ENCODE results near the gene SLC1A2. TPM values are rescaled to one million over a fixed set of nuclear protein-coding genes. Genes with fewer than 3 reads are reported as not detected.

SLC1A2 gene
- total and polyA plus RNA-seq, 2 of the 4 experiments (the other 2 are of a cell fraction), result 0.15 to 0.54 TPM

- peaks cover 16% of the 10 kb centered on the region for H3K9me1 ChIP-seq (ENCODE audit: insufficient read depth, low read length)
- H3K4ac ChIP-seq (ENCODE audit: low read depth, low read length), result no peak overlapping the region
- H2BK120ac ChIP-seq (ENCODE audit: low read depth, low read length), result no peak overlapping the region
- H3K79me1 ChIP-seq (ENCODE audit: low read depth in 1 of 2, low read length in 2 of 2), result peaks cover 17 to 82% of the 10 kb centered on the region in 2 experiments
- peaks cover 25% of the 10 kb centered on the region for H3K4me1 ChIP-seq (ENCODE audit: control insufficient read depth, insufficient read depth, low read length)
- H4K20me1 ChIP-seq (ENCODE audit: insufficient read depth, low read length), result no peaks in the 10 kb centered on the region
- H2AK9ac ChIP-seq (replicated peaks; ENCODE audit: low read depth, low read length, poor library complexity), result no peak overlapping the region
- H3K23ac ChIP-seq (ENCODE audit: low read depth, low read length), result no peak overlapping the region
- H3K27ac ChIP-seq (ENCODE audit: insufficient read depth, low read length), result no peak overlapping the region
- H3K9ac ChIP-seq (ENCODE audit: low read depth, low read length), result no peak overlapping the region
- H3K56ac ChIP-seq (ENCODE audit: extremely low read depth, insufficient read depth, low read length), result no peak overlapping the region
- no peak overlapping the region for H2BK20ac ChIP-seq (ENCODE audit: low read depth, low read length)
- H3K36me3 ChIP-seq (ENCODE audit: control insufficient read depth, insufficient read depth, low read length), result peaks cover 67% of the 10 kb centered on the region
- POLR2A ChIA-PET (ENCODE audit: unreplicated experiment), result no interaction called here
- peak overlapping the region in 1 of 2 experiments; percentile 12; a peak in 1 of 4 replicates for H4K8ac ChIP-seq (ENCODE audit: low read depth in 2 of 2, low read length in 2 of 2)
- dilution Hi-C loops (cut with HindIII; ENCODE audit: low sequenced_read_pairs, unreplicated experiment), result no loop called here
- no peak overlapping the region for H4K5ac ChIP-seq (ENCODE audit: low read depth, low read length)
- H2AK5ac ChIP-seq (ENCODE audit: low read depth, low read length), result no peak overlapping the region
- TF ChIP-seq RAD21 (IDR thresholded peaks at IDR 0.05; ENCODE audit: low read length) (no peak), NFE2L2 (IDR thresholded peaks at IDR 0.05; ENCODE audit: low read depth, low read length) (no peak), SMC3 (IDR thresholded peaks at IDR 0.05; ENCODE audit: low read depth, low read length) (no peak), USF2 (IDR thresholded peaks at IDR 0.05; ENCODE audit: low read depth, low read length) (no peak), BHLHE40 (IDR thresholded peaks at IDR 0.05; ENCODE audit: low read depth, low read length) (no peak), MAZ (IDR thresholded peaks at IDR 0.05; ENCODE audit: borderline replicate concordance, low read depth, low read length) (no peak), CEBPB (IDR thresholded peaks at IDR 0.05; ENCODE audit: low read depth, low read length) (no peak), POLR2A (IDR thresholded peaks at IDR 0.05; ENCODE audit: low read depth, low read length) (no peak), CTCF (conservative IDR thresholded peaks at IDR 0.05; ENCODE audit: low read depth, low read length) (no peak), RCOR1 (IDR thresholded peaks at IDR 0.05; ENCODE audit: insufficient replicate concordance, low read length) (no peak), ELK1 (IDR thresholded peaks at IDR 0.05; ENCODE audit: borderline replicate concordance, low read depth, low read length) (no peak), CHD1 (IDR thresholded peaks at IDR 0.05; ENCODE audit: low read depth, low read length) (no peak), RFX5 (IDR thresholded peaks at IDR 0.05; ENCODE audit: low read depth, low read length) (no peak), FOS (IDR thresholded peaks at IDR 0.05; ENCODE audit: low read depth, low read length) (no peak), MXI1 (IDR thresholded peaks at IDR 0.05; ENCODE audit: borderline replicate concordance, low read depth, low read length) (no peak), MAFK (IDR thresholded peaks at IDR 0.05; ENCODE audit: low read depth, low read length) (no peak)
- H3K14ac ChIP-seq (replicated peaks; ENCODE audit: low read depth, low read length), result no peak overlapping the region
- no CpG with 5 or more reads among the region's 1 CpG for WGBS, 2 experiments (ENCODE audit: extremely low coverage in 2 of 2, insufficient read length in 1 of 2)
- CTCF ChIA-PET, result no interaction called here
- no peak overlapping the region; the same call in 1 of the 2 replicates for H4K91ac ChIP-seq (ENCODE audit: insufficient read depth, low read depth, low read length)
- peak overlapping the region; percentile 1 for H2BK5ac ChIP-seq (ENCODE audit: low read depth, low read length, poor library complexity, severe bottlenecking)
- DNase-seq, result no peak
- H3K9me3 ChIP-seq (ENCODE audit: control insufficient read depth, insufficient read depth, low read length), result no peaks in the 10 kb centered on the region
- no peak overlapping the region for H3K4me2 ChIP-seq (ENCODE audit: low read depth, low read length)
- ATAC-seq (ENCODE audit: low read depth), result no peak
- no peak overlapping the region for H2AFZ ChIP-seq (replicated peaks; ENCODE audit: low read length, poor library complexity)
- in situ Hi-C loops (cut with MboI; ENCODE audit: low sequenced_read_pairs), result no loop called here
- H3K18ac ChIP-seq (ENCODE audit: low read depth, low read length), result peak overlapping the region; percentile 46; the same call in 1 of the 2 replicates
- no TSS peak for BruUV-seq (replicated peaks)
- intact Hi-C loops (cut with micrococcal nuclease), result no loop called here
- H2BK15ac ChIP-seq (ENCODE audit: low read depth, low read length), result no peak overlapping the region
- H3K4me3 ChIP-seq (ENCODE audit: insufficient read depth, low read depth, low read length), result no peak overlapping the region
- no peaks in the 10 kb centered on the region for H3K27me3 ChIP-seq (ENCODE audit: control insufficient read depth, insufficient read depth, low read length)
Measured at GRCh38 chr11:35223991-35224390, 195.4 kb downstream of the SLC1A2 start.

All from IMR-90 (cell line).